HEK293T (cell line): ENCODE measurements around the gene DUSP5.

Experiments
- CTCF ChIA-PET: fragments of 350-600 bp; formaldehyde crosslinking; extraction: SDS; loops from one replicate; lab custom pipeline; 2021; ENCODE audit warnings: antibody characterized with exemption, inconsistent platforms; lab: Yijun Ruan, JAX
- POLR2A ChIA-PET: fragments of 350-600 bp; formaldehyde crosslinking; extraction: SDS; loops from one replicate; lab custom pipeline; 2020; ENCODE audit warnings: antibody characterized with exemption, inconsistent platforms; lab: Yijun Ruan, JAX
- DNase-seq: peaks from one replicate; pipeline ENCODE4 v3.0.0; 2012; ENCODE audit warnings: mixed read lengths; ENCODE audit errors: extremely low spot score
- ARNT ChIP-seq: fragments of 450-650 bp; IDR thresholded peaks from 2 replicates; pipeline ENCODE4 v1.6.1; 2017; ENCODE audit warnings: mild to moderate bottlenecking
- BHLHE40 ChIP-seq: fragments of 450-650 bp; IDR thresholded peaks from 2 replicates; pipeline ENCODE4 v1.6.1; 2016; ENCODE audit warnings: mild to moderate bottlenecking, moderate library complexity, borderline replicate concordance
- CTBP1 ChIP-seq: fragments of 450-650 bp; IDR thresholded peaks from 2 replicates; pipeline ENCODE4 v1.6.1; 2016; ENCODE audit warnings: borderline replicate concordance
- ELF4 ChIP-seq: fragments of 450-650 bp; IDR thresholded peaks from 2 replicates; pipeline ENCODE4 v1.6.1; 2017; ENCODE audit warnings: antibody characterized with exemption
- FOXA1 ChIP-seq: fragments of 450-650 bp; IDR thresholded peaks from 2 replicates; pipeline ENCODE4 v1.6.1; 2016; ENCODE audit warnings: mild to moderate bottlenecking
- FOXK2 ChIP-seq: fragments of 450-650 bp; IDR thresholded peaks from 2 replicates; pipeline ENCODE4 v1.6.1; 2016; ENCODE audit warnings: mild to moderate bottlenecking
- FOXM1 ChIP-seq: fragments of 450-650 bp; IDR thresholded peaks from 2 replicates; pipeline ENCODE4 v1.6.1; 2017; ENCODE audit warnings: mild to moderate bottlenecking, borderline replicate concordance
- HDGF ChIP-seq: fragments of 450-650 bp; IDR thresholded peaks from 2 replicates; pipeline ENCODE4 v1.6.1; 2017; ENCODE audit warnings: antibody characterized with exemption, borderline replicate concordance
- L3MBTL2 ChIP-seq: fragments of 450-650 bp; conservative IDR thresholded peaks from 2 replicates; pipeline ENCODE4 v1.6.1; 2016; ENCODE audit warnings: mild to moderate bottlenecking
- LEF1 ChIP-seq: fragments of 450-650 bp; IDR thresholded peaks from 2 replicates; pipeline ENCODE4 v1.6.1; 2017; ENCODE audit warnings: mild to moderate bottlenecking, borderline replicate concordance
- NFRKB ChIP-seq: fragments of 450-650 bp; IDR thresholded peaks from 2 replicates; pipeline ENCODE4 v1.6.1; 2016; ENCODE audit warnings: mild to moderate bottlenecking, moderate library complexity
- PKNOX1 ChIP-seq: fragments of 450-650 bp; IDR thresholded peaks from 2 replicates; pipeline ENCODE4 v1.6.1; 2016
- SP1 ChIP-seq: fragments of 450-650 bp; IDR thresholded peaks from 2 replicates; pipeline ENCODE4 v1.6.1; 2017
- SUZ12 ChIP-seq: fragments of 450-650 bp; IDR thresholded peaks from 2 replicates; pipeline ENCODE4 v1.6.1; 2016; ENCODE audit warnings: mild to moderate bottlenecking
- TARDBP ChIP-seq: fragments of 450-650 bp; IDR thresholded peaks from 2 replicates; pipeline ENCODE4 v1.6.1; 2016
- ZNF384 ChIP-seq: fragments of 450-650 bp; IDR thresholded peaks from 2 replicates; pipeline ENCODE4 v1.6.1; 2016

DUSP5 gene

DNA sequence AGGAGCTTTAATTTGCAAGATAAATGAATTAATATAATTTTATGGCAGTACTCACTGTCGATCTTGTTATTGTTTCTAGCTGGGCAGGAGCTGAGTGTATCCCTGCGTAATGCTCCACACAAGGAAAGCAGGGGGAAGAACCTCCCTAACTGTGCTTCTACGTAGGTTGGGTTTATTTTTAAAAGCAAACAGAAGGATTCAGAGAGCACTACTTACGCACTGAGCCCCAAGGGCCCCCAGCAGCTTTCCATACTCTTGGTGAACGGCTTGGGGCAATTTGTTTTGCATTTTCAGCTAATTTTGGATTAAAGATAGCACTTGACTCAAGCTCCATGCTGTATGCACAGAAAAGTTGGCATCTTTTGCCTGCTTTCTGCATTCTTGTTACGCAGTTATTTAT, 9.6 kb downstream of the DUSP5 start:
- ChIA-PET POLR2A (no interaction called here), CTCF (no interaction called here)
- TF ChIP-seq SUZ12, result no peak
- no peak for TF ChIP-seq LEF1
- no peak for TF ChIP-seq NFRKB
- TF ChIP-seq FOXK2, result no peak
- TF ChIP-seq L3MBTL2, result no peak
- TF ChIP-seq FOXA1, result no peak
- TF ChIP-seq FOXM1, result no peak
- TF ChIP-seq PKNOX1, result no peak
- no peak for TF ChIP-seq HDGF
- TF ChIP-seq CTBP1, result no peak
- no peak for TF ChIP-seq TARDBP
- no peak for TF ChIP-seq SP1
- TF ChIP-seq ZNF384, result no peak
- no peak for TF ChIP-seq ELF4
- TF ChIP-seq ARNT, result no peak
- TF ChIP-seq BHLHE40, result no peak
- no peak for DNase-seq

DNA sequence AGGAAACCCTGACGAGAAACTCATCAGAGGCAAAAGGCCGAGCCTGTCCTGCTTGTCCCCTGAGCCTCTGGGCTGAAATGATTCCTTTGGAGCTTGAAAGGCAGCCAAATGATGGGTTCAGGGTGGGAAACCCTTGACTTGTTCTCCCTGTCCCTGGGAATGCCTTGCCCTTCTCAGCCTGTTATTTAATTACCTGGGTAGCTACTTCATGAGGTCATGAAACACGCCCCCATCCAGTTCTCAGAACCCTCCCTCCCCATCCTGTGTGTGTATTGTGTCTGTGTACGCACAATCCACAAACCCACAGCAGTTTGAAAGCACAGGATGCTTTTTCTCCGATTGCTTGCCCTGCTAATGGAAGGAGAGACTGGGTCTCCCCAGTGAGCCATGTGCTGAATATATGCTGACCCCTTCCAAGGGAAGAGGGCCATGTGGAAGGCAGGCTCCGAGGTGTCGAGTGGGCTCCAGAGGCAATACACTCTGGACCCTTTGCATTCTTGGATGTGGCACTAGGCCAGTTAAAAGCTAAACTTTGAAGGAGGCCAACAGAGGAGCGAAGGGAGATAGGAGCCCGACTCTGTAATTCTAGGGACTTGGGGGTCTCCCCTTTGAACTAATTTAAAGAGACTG, 10.6 kb downstream of the DUSP5 start:
- CTCF ChIA-PET, result no interaction called here
- POLR2A ChIA-PET, result no interaction called here
- TF ChIP-seq SP1 (no peak), BHLHE40 (no peak), NFRKB (no peak), ZNF384 (no peak), HDGF (no peak)
- DNase-seq, result no peak

DNA sequence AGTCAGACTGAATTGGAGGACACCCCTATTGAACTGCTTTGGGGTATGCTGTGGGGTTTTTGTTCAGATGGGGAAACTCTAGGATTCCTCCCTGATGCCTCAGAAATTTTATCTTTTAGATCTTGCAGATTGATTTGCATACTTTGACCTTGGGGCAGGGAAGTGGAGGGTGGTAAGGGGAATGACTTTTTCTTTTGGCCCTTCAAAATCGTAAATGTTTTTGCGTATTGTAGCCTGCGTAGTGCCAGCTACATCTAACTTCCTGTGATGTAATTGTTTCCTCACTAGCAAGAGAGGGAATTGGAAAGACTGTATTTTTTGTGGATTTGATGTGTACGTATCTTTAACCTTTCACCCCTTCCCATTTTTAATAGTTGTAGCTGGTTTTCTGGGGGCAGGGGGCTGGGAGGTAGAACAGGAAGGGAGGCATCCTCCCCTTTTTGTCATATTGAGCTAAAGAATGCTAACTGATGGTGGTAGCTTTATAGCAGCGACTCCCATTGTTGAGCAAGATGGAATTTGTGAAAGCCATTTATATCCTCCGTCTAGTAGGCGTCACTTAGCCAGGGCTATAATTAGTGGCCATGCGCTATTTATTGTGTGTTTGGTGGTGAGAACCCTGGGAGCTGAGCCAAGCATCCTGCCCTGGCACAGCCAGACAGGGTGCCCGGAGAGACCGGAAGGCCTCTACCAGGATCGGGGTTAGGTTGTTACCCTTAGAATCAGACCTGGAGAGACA, 11.3 kb downstream of the DUSP5 start:
- TF ChIP-seq FOXM1, result no peak
- no peak for TF ChIP-seq SUZ12
- TF ChIP-seq ELF4, result no peak
- no peak for TF ChIP-seq NFRKB
- no peak for TF ChIP-seq FOXK2
- no peak for TF ChIP-seq SP1
- TF ChIP-seq LEF1, result no peak
- no peak for TF ChIP-seq BHLHE40
- no peak for TF ChIP-seq CTBP1
- ChIA-PET POLR2A (no interaction called here), CTCF (no interaction called here)
- DNase-seq, result no peak

DNA sequence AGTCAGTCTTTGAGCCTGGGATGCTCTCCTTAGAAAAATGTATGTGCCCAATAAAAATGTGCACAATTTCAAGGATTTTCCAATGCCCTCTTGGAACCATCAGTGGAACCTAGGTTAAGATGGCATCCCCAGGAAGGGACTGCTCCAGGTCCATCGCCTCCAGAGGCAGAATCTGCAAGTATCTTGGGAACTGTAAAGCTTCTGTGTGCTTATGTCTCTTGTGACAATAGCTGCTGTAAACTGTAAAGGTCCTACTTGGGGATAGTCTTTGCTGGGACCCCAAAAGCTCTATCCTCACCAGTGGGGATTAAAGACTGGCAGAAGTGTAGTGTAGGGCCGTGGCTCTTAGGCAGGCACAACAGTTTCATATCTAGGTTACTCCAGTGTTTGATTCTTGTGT, 11.9 kb downstream of the DUSP5 start:
- TF ChIP-seq FOXK2 (no peak), BHLHE40 (no peak), SP1 (no peak), L3MBTL2 (no peak), ELF4 (no peak), LEF1 (no peak), NFRKB (no peak), ARNT (no peak), ZNF384 (no peak)

DNA sequence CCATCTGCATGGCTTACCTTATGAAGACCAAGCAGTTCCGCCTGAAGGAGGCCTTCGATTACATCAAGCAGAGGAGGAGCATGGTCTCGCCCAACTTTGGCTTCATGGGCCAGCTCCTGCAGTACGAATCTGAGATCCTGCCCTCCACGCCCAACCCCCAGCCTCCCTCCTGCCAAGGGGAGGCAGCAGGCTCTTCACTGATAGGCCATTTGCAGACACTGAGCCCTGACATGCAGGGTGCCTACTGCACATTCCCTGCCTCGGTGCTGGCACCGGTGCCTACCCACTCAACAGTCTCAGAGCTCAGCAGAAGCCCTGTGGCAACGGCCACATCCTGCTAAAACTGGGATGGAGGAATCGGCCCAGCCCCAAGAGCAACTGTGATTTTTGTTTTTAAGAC, 12.4 kb downstream of the DUSP5 start:
- ChIA-PET POLR2A (no interaction called here), CTCF (no interaction called here)
- DNase-seq, result no peak
- no peak for TF ChIP-seq PKNOX1
- no peak for TF ChIP-seq CTBP1
- TF ChIP-seq SP1, result no peak
- no peak for TF ChIP-seq TARDBP
- no peak for TF ChIP-seq LEF1
- TF ChIP-seq FOXK2, result no peak
- no peak for TF ChIP-seq BHLHE40
- TF ChIP-seq FOXA1, result no peak
- no peak for TF ChIP-seq FOXM1

More for the DNA sequence above, 11.9 kb downstream of the DUSP5 start:
- POLR2A ChIA-PET, result no interaction called here
- CTCF ChIA-PET, result no interaction called here
- no peak for DNase-seq

- no peak for DNase-seq
- ChIA-PET POLR2A (no interaction called here), CTCF (no interaction called here)
- TF ChIP-seq SP1, result no peak
- no peak for TF ChIP-seq ELF4
- no peak for TF ChIP-seq CTBP1
- no peak for TF ChIP-seq TARDBP
- no peak for TF ChIP-seq FOXM1
- no peak for TF ChIP-seq FOXA1
- no peak for TF ChIP-seq L3MBTL2
- TF ChIP-seq ZNF384, result no peak
These were observed 13.0 kb downstream of the DUSP5 start for GRCh38 chr10:110510730-110511129.
